ENCODE measurements around the gene RAB30.

Gene RAB30

GRCh38 chr11:82949352-82949751, 122.3 kb downstream of the RAB30 start:
- TF ChIP-seq FOXM1 (IDR thresholded peaks at IDR 0.05; ENCODE audit: borderline replicate concordance, low read depth) (no peak), REST (IDR thresholded peaks at IDR 0.05; ENCODE audit: low read depth) (no peak), NFIC (IDR thresholded peaks at IDR 0.05) (no peak), TEAD4 (IDR thresholded peaks at IDR 0.05) (no peak), CREB1 (IDR thresholded peaks at IDR 0.05; ENCODE audit: low read depth) (no peak), TCF12 (IDR thresholded peaks at IDR 0.05; ENCODE audit: low read depth) (no peak), MAX (IDR thresholded peaks at IDR 0.05) (no peak), RAD21 (IDR thresholded peaks at IDR 0.05; ENCODE audit: low read depth) (no peak)
- TF ChIP-seq, protein P1, sequence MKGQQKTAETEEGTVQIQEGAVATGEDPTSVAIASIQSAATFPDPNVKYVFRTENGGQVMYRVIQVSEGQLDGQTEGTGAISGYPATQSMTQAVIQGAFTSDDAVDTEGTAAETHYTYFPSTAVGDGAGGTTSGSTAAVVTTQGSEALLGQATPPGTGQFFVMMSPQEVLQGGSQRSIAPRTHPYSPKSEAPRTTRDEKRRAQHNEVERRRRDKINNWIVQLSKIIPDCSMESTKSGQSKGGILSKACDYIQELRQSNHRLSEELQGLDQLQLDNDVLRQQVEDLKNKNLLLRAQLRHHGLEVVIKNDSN (IDR thresholded peaks at IDR 0.05): no peak

DNA sequence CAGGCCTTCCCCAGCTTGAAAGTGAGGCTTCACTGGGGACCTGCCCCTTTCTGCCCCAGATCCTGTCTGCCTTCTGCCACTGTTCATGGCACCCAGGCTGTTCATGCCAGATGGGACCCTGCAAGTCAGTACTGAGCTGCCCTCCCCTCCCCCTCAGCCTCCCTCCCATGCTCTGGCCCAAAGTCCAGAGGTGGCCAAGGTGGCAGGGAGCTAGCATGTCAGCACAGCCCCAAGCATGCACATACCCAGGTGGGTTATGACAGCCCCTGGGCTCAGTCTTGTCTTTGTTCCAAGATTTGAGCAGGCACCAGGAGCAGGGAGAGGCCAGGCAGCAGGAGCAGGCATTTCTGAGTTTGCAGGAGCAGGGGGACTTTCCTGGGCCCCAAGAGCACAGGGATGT, 126.0 kb downstream of the RAB30 start:
- TF ChIP-seq REST (IDR thresholded peaks at IDR 0.05; ENCODE audit: low read depth): no peak
- TF ChIP-seq MAX (IDR thresholded peaks at IDR 0.05): no peak
- TF ChIP-seq, protein P1 (IDR thresholded peaks at IDR 0.05): no peak
- TF ChIP-seq EP300 (IDR thresholded peaks at IDR 0.05; ENCODE audit: borderline replicate concordance): no peak
- no peak for TF ChIP-seq TAF1 (IDR thresholded peaks at IDR 0.05; ENCODE audit: low read depth)
- no peak for TF ChIP-seq CREB1 (IDR thresholded peaks at IDR 0.05; ENCODE audit: low read depth)
- TF ChIP-seq EGR1 (IDR thresholded peaks at IDR 0.05): no peak
- TF ChIP-seq TCF12 (IDR thresholded peaks at IDR 0.05; ENCODE audit: low read depth): no peak
- TF ChIP-seq ZBTB7A (IDR thresholded peaks at IDR 0.05; ENCODE audit: low read depth): no peak
- TF ChIP-seq FOXM1 (IDR thresholded peaks at IDR 0.05; ENCODE audit: borderline replicate concordance, low read depth): no peak
- TF ChIP-seq RAD21 (IDR thresholded peaks at IDR 0.05; ENCODE audit: low read depth): no peak
- no peak for TF ChIP-seq NFIC (IDR thresholded peaks at IDR 0.05)
- no peak for TF ChIP-seq TEAD4 (IDR thresholded peaks at IDR 0.05)
- no peak for TF ChIP-seq YY1 (IDR thresholded peaks at IDR 0.05; ENCODE audit: low read depth)
- no peak for TF ChIP-seq CEBPB (IDR thresholded peaks at IDR 0.05)

DNA sequence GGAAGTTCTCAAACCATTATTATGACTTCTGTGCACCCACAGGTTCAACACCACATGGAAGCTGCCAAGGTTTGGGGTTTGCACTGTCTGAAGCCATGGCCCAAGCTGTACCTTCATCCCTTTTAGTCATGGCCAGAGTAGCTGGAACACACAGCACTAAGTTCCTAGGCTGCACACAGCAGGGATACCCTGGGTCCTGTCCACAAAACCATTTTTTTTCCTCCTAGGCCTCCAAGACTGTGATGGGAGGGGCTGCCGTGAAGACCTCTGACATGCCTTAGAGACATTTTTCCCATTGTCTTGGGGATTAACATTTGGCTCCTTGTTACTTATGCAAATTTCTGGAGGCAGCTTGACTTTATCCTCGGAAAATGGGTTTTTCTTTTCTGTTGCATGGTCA, 127.5 kb downstream of the RAB30 start:
- TF ChIP-seq RAD21 (IDR thresholded peaks at IDR 0.05; ENCODE audit: low read depth) (no peak), CEBPB (IDR thresholded peaks at IDR 0.05) (no peak), TEAD4 (IDR thresholded peaks at IDR 0.05) (no peak)

- no peak for TF ChIP-seq TEAD4 (IDR thresholded peaks at IDR 0.05)
- TF ChIP-seq, protein P1 (IDR thresholded peaks at IDR 0.05): no peak
Observed at GRCh38 chr11:82942376-82942775, 129.3 kb downstream of the RAB30 start.

- TF ChIP-seq EGR1 (IDR thresholded peaks at IDR 0.05) (no peak), CEBPB (IDR thresholded peaks at IDR 0.05) (no peak), CREB1 (IDR thresholded peaks at IDR 0.05; ENCODE audit: low read depth) (no peak), NFIC (IDR thresholded peaks at IDR 0.05) (no peak), EP300 (IDR thresholded peaks at IDR 0.05; ENCODE audit: borderline replicate concordance) (no peak), RAD21 (IDR thresholded peaks at IDR 0.05; ENCODE audit: low read depth) (no peak), TAF1 (IDR thresholded peaks at IDR 0.05; ENCODE audit: low read depth) (no peak), YY1 (IDR thresholded peaks at IDR 0.05; ENCODE audit: low read depth) (no peak), ZBTB7A (IDR thresholded peaks at IDR 0.05; ENCODE audit: low read depth) (no peak), FOXM1 (IDR thresholded peaks at IDR 0.05; ENCODE audit: borderline replicate concordance, low read depth) (no peak), REST (IDR thresholded peaks at IDR 0.05; ENCODE audit: low read depth) (no peak), TCF12 (IDR thresholded peaks at IDR 0.05; ENCODE audit: low read depth) (no peak), TEAD4 (IDR thresholded peaks at IDR 0.05) (no peak), MAX (IDR thresholded peaks at IDR 0.05) (no peak)
- TF ChIP-seq, protein P1 (IDR thresholded peaks at IDR 0.05): no peak
Observed at GRCh38 chr11:82939456-82939855, 132.2 kb downstream of the RAB30 start.

Measured in Ishikawa (cell line).